Nephron progenitor cell (in vitro differentiated cells): ENCODE measurements around the gene ENO4.

Experiments
- DNase-seq: peaks from one replicate; pipeline ENCODE4 v3.0.0; 2021
- H3K27ac Mint-ChIP-seq: 2 replicates; pipeline ENCODE4 v1.8.0; 2021; ENCODE audit warnings: mild to moderate bottlenecking, moderate library complexity, mixed read lengths
- H3K27me3 Mint-ChIP-seq: 2 replicates; pipeline ENCODE4 v1.8.0; 2021; ENCODE audit warnings: mild to moderate bottlenecking, low read depth, mixed read lengths; ENCODE audit not compliant: poor library complexity
- H3K36me3 Mint-ChIP-seq: 2 replicates; pipeline ENCODE4 v1.8.0; 2021; ENCODE audit warnings: low read depth, mixed read lengths
- H3K4me1 Mint-ChIP-seq: 2 replicates; pipeline ENCODE4 v1.8.0; 2021; ENCODE audit warnings: mixed read lengths
- H3K4me3 Mint-ChIP-seq: 2 replicates; pipeline ENCODE4 v1.8.0; 2021; ENCODE audit warnings: mild to moderate bottlenecking, moderate library complexity, mixed read lengths
- H3K9me3 Mint-ChIP-seq: 2 replicates; pipeline ENCODE4 v1.8.0; 2021; ENCODE audit warnings: mild to moderate bottlenecking, moderate library complexity, mixed read lengths
- TF ChIP-seq, protein P1 (sequence below): fragments of 200-600 bp; sonication (generic); IDR thresholded peaks from 2 replicates; pipeline ENCODE4 v1.5.0; 2021; ENCODE audit warnings: antibody characterized with exemption

ENO4 gene

DNA sequence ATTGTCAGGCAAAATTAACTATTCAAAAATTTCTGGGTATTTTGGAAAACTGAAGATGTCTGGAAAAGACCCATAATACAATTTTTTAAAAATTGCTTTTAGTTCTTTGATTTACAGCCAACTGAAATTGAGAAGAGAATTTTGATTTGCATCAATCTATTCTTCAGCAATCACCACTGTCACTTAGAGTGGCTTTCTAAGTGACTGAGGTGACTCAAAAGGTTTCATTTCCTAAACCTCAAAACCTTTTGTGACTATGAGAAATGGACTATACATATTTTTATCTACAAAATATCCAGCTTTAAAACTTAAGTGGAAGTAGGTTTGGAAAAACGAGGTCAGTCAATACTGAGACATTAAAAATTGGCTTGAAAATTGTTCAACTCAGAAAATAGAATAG lies 60.0 kb downstream of the ENO4 start:
- Mint-ChIP-seq H3K27ac (no peak overlapping the region), H3K36me3 (no peaks in the 10 kb centered on the region), H3K4me3 (no peak overlapping the region), H3K27me3 (no peaks in the 10 kb centered on the region), H3K4me1 (peaks cover 18% of the 10 kb centered on the region), H3K9me3 (no peaks in the 10 kb centered on the region)
- TF ChIP-seq, protein P1, sequence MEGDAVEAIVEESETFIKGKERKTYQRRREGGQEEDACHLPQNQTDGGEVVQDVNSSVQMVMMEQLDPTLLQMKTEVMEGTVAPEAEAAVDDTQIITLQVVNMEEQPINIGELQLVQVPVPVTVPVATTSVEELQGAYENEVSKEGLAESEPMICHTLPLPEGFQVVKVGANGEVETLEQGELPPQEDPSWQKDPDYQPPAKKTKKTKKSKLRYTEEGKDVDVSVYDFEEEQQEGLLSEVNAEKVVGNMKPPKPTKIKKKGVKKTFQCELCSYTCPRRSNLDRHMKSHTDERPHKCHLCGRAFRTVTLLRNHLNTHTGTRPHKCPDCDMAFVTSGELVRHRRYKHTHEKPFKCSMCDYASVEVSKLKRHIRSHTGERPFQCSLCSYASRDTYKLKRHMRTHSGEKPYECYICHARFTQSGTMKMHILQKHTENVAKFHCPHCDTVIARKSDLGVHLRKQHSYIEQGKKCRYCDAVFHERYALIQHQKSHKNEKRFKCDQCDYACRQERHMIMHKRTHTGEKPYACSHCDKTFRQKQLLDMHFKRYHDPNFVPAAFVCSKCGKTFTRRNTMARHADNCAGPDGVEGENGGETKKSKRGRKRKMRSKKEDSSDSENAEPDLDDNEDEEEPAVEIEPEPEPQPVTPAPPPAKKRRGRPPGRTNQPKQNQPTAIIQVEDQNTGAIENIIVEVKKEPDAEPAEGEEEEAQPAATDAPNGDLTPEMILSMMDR = no peak
- no peak for DNase-seq

DNA sequence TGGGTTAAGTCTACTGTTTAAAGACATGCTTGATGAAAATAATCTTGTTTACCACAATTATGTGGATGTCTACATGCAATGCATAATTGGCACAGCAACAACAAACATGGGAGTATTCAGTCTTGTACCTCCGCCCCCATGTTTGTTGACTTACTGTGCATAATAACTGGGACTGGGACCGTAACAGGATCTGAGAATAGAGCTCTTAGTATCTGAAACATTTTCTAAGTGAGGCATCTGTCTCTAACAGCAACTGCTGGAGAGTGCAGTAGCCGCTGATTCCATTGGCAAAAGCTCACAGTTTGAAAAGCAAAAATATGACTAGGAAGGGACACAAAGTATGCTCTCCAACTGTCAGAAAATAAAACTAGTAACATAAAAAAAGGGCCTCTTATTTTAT lies 61.6 kb downstream of the ENO4 start:
- no peak overlapping the region for H3K4me3 Mint-ChIP-seq
- peaks cover 17% of the 10 kb centered on the region for H3K4me1 Mint-ChIP-seq
- H3K27ac Mint-ChIP-seq = no peak overlapping the region
- no peaks in the 10 kb centered on the region for H3K9me3 Mint-ChIP-seq
- TF ChIP-seq, protein P1 = no peak
- no peaks in the 10 kb centered on the region for H3K27me3 Mint-ChIP-seq
- DNase-seq = no peak
- no peaks in the 10 kb centered on the region for H3K36me3 Mint-ChIP-seq

DNA sequence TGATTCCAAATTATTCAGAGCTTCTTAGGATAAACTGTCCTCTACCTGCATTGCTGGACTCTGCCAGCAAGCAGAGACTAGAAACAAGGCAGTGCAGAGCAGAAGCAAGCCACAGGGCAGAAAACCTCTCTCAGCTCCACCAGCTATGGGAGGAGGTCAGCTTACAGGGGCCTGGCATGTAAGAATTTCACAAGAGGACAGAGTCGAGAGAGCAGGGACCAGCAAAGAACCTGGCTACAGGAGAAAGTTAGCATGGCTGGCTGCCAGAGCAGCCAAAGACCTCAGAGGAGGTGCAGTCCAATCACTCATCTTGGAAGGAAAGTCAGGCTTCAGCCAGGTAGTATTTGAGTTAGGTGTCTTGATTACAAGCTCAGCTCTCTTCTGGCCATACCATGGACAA lies 62.9 kb downstream of the ENO4 start:
- Mint-ChIP-seq H3K4me1 (peaks cover 7% of the 10 kb centered on the region), H3K36me3 (no peaks in the 10 kb centered on the region)

DNA sequence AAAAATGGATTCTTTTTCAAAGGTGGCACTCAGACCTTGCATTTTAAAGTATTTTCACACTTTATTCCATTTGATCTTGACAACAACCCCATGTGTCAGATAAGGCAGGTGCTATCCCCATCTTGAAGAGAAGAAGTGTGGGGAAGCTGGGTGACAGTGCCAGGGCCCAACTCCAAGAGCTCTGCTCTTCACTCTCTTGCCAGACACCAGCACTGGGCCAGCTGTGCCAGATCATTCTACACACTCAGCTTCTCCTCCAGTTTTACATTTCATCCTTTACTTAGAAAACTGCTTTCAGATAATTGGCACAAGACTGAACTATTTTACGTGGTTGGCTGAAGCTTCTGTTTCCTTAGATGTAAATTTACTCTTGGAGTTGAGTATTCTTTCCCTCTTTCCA lies 64.4 kb downstream of the ENO4 start:
- no peak for DNase-seq
- Mint-ChIP-seq H3K27ac (no peak overlapping the region), H3K36me3 (no peaks in the 10 kb centered on the region), H3K4me1 (no peaks in the 10 kb centered on the region), H3K9me3 (no peaks in the 10 kb centered on the region), H3K4me3 (no peak overlapping the region), H3K27me3 (no peaks in the 10 kb centered on the region)
- TF ChIP-seq, protein P1 = no peak

More for the DNA sequence above, 62.9 kb downstream of the ENO4 start:
- Mint-ChIP-seq H3K27me3 (no peaks in the 10 kb centered on the region), H3K27ac (peak overlapping the region; percentile 29), H3K9me3 (no peaks in the 10 kb centered on the region), H3K4me3 (no peak overlapping the region)
- DNase-seq = no peak
- TF ChIP-seq, protein P1 = no peak

DNA sequence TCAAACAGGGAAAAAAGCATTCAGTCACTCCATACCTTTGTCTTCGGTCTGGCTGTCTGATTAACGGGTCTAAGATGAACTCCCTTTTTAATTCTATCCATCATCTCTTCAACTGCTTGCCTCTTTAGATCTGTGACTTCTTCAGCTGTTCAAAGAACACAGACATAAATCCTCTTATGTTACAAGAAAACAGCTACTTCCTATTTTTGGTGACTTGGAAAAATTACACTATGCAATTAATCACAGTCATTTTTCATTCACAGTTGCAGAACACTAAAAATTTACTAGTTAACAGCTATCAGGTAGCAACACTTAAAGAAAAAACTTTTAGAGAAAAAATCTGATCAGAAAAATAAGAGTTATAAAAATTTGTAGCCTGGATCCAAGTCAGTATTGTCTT lies 66.0 kb downstream of the ENO4 start:
- Mint-ChIP-seq H3K36me3 (no peaks in the 10 kb centered on the region), H3K4me3 (no peak overlapping the region)
- TF ChIP-seq, protein P1 = no peak

DNA sequence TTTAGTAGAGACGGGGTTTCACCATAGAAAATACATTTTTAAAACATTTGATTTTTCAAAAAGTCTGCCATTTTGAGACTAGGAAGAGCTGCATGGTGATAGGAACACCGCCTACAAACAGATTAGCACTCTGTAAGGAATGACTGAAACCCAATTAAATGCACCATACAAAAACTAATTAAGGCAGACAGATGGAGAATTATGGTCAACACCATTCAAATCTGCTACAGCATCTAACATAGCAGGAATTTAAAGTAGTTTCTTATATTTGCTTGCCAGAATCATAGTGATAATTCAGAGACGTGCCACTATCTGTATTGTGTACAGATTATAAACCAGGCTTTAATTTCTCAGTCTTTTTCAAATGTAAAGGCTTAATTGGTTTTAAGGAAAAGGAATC lies 68.2 kb downstream of the ENO4 start:
- H3K36me3 Mint-ChIP-seq = no peaks in the 10 kb centered on the region
- H3K27ac Mint-ChIP-seq = no peak overlapping the region
- no peak for DNase-seq
- no peak overlapping the region for H3K4me3 Mint-ChIP-seq
- TF ChIP-seq, protein P1 = no peak
- no peaks in the 10 kb centered on the region for H3K9me3 Mint-ChIP-seq
- H3K27me3 Mint-ChIP-seq = peaks cover 3% of the 10 kb centered on the region
- H3K4me1 Mint-ChIP-seq = no peaks in the 10 kb centered on the region

More for the DNA sequence above, 66.0 kb downstream of the ENO4 start:
- Mint-ChIP-seq H3K27ac (no peak overlapping the region), H3K27me3 (peaks cover 3% of the 10 kb centered on the region), H3K9me3 (no peaks in the 10 kb centered on the region), H3K4me1 (no peaks in the 10 kb centered on the region)
- no peak for DNase-seq
